GM18909 (cell line): Measurements from ENCODE around the gene NMRK2.
"Not testable (repeated sequence)": the region's sequence is repeated elsewhere in the genome, so short reads cannot be mapped to it uniquely, and the experiment has no call there.

Experiments
- ATAC-seq: cut with Tn5 transposase; IDR thresholded peaks from one replicate; pipeline ENCODE4 v1.9.1; 2021; ENCODE audit warnings: mild to moderate bottlenecking; ENCODE audit not compliant: unreplicated experiment, poor library complexity

NMRK2 gene

GRCh38 chr19:3963458-3964255 lies 30.8 kb downstream of the NMRK2 start:
- no peak for ATAC-seq

GRCh38 chr19:3964256-3965194 lies 31.7 kb downstream of the NMRK2 start:
- ATAC-seq: no peak

DNA sequence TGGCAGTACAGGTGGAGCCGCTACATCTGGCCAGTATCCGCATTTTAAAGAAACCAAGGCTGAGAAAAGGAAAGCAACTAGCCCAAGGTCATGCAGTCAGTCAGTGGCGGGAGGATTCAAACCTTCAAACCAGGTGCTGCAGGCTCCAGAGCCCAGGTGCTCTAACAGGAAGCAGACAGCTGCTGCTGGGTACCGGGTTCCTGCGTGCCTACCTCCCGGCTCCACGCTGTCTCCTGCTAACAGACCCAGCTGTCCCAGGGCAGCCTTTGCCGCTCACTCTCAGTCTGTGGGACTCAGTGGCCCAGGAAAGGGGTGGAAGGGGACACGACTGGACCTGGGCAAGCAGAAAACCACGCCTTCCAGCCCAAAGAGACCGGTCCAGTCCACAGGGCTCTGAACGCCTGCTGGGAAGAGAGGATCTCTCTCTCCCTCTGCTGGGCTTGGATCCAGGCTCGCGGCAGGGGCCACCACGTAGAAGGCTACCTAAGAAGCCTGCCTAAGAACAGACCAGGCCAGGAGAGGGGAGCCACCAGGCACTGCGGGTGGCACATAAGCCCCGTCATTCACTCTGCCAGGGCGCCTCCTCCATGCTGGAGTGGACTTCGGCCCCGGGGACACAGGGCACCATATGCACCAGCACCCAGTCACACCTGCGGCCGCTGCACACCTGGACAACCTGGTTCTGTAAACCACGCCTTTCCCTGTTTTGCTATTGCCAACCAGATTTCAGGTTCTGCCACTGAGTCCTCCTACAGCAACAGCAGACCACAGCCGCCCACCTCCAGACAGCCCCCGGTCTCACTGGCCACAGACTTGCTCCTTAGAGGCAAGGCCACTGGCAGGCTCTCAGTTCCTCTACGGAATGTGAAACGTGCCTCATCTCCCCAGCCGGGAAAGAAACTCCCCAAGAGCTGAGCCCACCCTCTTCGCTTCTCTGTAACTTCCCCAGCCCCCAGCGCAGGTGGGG lies 33.5 kb downstream of the NMRK2 start:
- no peak for ATAC-seq

DNA sequence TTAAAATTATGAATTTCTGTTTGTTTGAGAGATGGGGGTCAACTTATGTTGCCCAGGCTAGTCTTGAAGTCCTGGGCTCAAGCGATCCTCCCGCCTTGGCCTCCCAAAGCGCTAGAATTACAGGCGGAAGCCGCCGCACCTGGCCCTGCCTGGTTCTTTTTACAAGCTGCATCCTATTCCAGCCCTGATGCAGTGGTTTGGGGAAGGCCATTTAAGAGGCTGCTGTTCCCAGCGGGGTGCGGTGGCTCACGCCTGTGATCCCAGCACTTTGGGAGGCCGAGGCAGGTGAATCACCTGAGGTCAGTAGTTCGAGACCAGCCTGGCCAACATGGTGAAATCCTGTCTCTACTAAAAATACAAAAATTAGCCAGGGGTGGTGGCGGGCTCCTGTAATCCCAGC lies 35.1 kb downstream of the NMRK2 start:
- not testable (repeated sequence) for ATAC-seq

GRCh38 chr19:3968556-3969434 lies 35.9 kb downstream of the NMRK2 start:
- no peak for ATAC-seq

DNA sequence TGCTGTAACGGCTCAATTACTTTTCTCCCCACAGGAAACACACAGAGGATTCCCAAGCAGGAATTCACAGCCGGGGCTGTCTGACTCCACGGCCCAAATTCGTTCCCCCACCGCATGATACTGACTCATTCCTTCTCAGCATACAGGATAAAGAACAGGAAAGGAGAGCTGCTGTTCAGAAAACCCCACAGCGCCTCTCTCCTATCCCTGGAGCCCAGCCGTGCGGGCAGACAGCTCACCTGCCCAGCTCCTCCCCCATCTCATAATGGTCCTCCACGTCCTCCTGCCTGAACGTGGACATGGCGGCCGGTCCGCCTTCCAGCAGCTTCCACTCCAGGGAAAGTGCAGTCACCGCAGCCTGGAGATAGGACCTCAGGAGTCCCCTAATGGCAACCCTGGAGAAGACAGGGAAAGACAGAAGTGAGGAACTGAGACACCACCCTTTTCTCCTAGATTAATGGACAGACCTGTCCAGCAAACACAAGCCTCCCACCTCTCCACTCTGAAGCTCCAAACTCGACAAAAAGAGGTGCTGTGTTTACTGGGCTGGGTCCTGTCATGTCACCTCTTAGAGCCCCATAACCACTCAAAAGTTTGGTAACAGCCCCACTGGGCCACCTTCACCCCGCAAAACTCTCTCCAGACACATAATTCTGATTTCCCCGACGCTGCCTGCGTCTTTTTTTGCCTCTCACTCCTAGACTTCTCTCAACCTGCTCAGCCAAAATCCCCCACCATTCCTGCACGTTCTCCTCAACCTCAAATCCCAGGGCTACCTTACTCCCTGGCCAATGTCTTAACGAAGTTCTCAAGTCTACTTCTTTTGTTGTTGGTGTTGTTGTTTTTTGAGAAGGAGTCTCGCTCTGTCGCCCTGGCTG lies 36.8 kb downstream of the NMRK2 start:
- ATAC-seq: no peak

DNA sequence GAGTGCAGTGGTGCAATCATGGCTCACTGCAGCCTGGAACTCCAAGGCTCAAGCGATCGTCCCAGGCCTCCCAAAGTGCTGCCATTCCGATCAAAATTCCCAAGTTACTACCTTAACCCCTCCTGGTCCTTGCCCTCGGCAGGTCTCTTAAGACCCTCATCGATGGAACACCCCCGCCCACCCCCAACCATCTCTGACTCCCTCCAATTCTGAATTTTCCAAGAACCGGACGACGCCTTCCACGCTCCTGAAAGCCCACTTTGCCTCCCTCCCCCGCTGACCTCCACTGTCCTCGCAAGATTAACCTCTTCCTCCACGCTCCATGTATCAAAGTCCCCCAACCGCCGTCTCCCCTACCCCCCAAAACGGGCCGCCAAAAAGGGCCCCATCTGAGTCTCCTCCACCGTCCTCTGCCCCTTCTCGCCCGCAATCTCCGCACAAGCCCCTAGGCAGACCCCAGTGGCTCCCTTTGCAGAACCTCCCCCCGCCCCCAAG lies 37.5 kb downstream of the NMRK2 start:
- peak; percentile 0 for ATAC-seq

DNA sequence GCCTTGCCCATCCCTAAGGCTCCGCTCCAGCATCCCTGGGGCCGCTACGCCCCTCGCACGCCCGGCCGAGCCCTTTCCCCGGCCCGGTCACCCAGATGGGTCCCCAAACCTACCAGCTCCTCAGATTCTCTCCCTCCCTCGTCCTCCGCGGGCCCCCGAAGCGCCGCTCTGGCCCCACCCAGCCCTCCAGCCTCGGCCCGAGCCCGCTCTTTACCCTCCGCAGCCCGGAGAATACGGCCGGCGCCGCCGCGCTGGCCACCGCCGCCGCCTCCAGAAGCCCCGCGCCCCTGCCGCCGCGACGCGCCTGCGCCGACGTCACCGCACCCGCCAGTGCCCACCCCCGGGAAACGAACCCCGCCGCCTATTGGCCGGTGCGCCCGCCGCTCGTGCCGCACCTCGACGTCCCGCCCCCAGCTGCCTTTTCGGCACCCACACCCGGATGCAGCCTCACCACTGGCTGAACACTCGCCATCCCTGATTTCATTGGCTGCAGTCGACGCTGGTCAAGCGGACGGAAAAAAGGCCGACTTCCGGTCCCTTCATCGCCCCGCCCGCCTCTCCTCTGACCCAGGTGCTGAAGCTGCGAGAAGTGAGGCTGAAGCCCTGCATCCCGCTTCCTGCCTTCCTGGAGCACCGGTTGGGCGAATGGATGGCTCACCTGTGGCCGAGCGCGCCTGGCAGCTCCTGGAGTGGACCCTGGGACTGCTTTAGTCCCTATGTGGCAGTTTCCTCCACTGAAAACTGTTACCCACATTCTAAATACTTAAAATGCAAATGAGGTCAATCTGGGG lies 38.1 kb downstream of the NMRK2 start, which contains the start of gene DAPK3:
DAPK3 (minus strand) TSS at position 292 of the 791 bp plus-strand sequence. CDS start 1,364 bp downstream, outside the sequence.
- peak; percentile 91 for ATAC-seq

DNA sequence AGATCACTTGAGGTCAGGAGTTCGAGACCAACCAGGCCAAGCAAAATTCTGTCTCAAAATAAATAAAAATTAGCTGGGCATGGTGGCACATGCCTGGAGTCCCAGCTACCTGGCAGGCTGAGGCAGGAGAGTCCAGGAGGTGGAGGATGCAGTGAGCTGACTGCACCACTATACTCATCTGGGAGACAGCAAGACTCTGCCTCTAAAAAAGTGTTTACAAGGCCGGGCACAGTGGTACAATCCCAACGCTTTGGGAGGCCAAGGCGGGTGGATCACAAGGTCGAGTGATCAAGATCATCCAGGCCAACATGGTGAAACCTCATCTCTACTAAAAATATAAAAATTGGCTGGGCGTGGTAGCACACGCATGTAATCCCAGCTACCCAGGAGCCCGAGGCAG lies 42.3 kb downstream of the NMRK2 start:
- no peak for ATAC-seq

- no peak for ATAC-seq
Measured at GRCh38 chr19:3975637-3976087, 42.8 kb downstream of the NMRK2 start.

- ATAC-seq: no peak
Measured at GRCh38 chr19:3976495-3977241, 43.8 kb downstream of the NMRK2 start.

GRCh38 chr19:3977242-3978143 lies 44.6 kb downstream of the NMRK2 start:
- ATAC-seq: no peak

GRCh38 chr19:3978145-3978544 lies 45.3 kb downstream of the NMRK2 start:
- no peak for ATAC-seq

DNA sequence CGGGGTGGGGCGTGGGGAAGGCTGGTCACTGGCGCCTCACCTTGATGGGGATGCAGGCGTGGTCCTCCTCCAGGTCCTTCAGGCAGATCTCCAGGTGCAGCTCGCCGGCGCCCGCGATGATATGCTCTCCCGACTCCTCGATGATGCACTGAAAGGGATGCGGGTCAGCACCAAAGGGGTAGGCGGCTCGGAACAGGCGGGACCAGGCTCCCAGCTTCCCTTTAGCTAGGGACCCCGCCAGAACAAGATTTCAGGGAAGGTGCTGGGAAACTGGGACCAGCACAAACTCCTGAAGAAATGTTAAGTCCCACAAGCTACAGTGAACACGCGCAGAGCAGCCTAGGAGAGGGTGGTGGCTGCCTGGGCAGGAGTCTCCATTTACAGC lies 46.4 kb downstream of the NMRK2 start:
- no peak for ATAC-seq

DNA sequence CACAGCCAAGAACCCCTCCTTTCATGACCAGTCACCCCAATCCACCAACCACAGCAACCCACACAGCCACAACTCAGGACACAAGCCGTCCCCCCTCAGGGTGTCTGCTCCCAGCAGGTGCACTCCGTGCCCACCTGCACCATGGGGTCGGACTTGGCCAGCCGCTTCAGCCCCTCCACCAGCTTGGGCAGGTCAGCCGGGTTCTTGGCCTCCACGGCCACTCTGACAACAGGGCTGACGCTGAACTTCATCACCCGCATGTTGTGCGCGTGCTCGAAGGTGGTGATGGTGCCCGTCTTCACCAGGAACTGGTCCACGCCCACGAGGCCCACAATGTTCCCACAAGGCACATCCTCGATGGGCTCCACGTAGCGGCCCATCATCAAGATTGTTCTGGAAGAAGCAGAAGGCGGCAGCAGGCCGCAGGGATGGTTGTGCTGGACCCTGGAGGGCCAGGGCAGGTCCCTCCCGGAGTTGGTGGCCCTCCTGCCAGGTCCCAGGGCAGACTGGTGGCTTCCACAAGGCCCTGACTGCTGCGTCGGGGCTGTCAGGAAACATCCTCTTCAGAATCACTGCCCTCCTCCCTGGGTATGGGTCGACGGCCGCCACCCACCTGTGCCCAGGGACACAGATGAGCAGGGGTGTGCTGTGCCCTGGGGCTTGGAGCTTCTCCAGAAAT lies 46.9 kb downstream of the NMRK2 start:
- no peak for ATAC-seq
